K562 (cell line): ENCODE data around the gene ADGRG1. TPM values are rescaled to one million over a fixed set of nuclear protein-coding genes. Genes with fewer than 3 reads are reported as not detected.

Experiments
- ATAC-seq: fragments of 200-7000 bp; cut with Tn5 transposase; 3 replicates; pipeline ENCODE4 v1.9.1; 2020; ENCODE audit warnings: moderate library complexity
- BruUV-seq: library from RNA; stranded (reverse); fragments of 400-500 nt; replicated peaks from 2 replicates; lab custom pipeline; 2021; lab: Mats Ljungman, UMichigan
- CTCF ChIA-PET: fragments of 300-600 bp; formaldehyde crosslinking; extraction: SDS; loops from one replicate; lab custom pipeline; 2021; ENCODE audit warnings: low intra/inter-chr PET ratio; lab: Yijun Ruan, JAX
- POLR2A ChIA-PET: fragments of 300-600, 350-650 bp; sonication (Branson Sonifier 250); formaldehyde crosslinking; extraction: SDS; loops from one replicate; lab custom pipeline; 2021; ENCODE audit warnings: antibody characterized with exemption, inconsistent platforms; lab: Yijun Ruan, JAX
- DNase-seq, 4 experiments: peaks; one replicate each; pipeline versions ENCODE4 v3.0.0 to v3.0.0-alpha.2; 2011 to 2018; ENCODE audit warnings: low spot score in 3 of 4, mixed read lengths in 3 of 4; ENCODE audit errors: extremely low read depth in 1 of 4
- FAIRE-seq: peaks from 2 replicates; lab custom pipeline; 2011; peaks lifted over from hg19 to GRCh38; lab: Jason Lieb, UNC
- H2AFZ ChIP-seq: 2 replicates; pipeline ENCODE4 v1.6.0; 2011; ENCODE audit warnings: low read depth, low read length, control low read depth, inconsistent platforms
- H3K27ac ChIP-seq: fragments of 200-600 bp; 3 replicates; pipeline ENCODE4 v1.8.0; 2011; ENCODE audit warnings: low read depth, mild to moderate bottlenecking, control low read depth, inconsistent platforms, low read length, moderate library complexity, mixed read lengths; ENCODE audit errors: extremely low read depth
- H3K27me3 ChIP-seq, 2 experiments: fragments of 300-600 bp in 1 of 2; 2 replicates in 1 of 2; 3 replicates in 1 of 2; pipeline versions ENCODE4 v1.6.0 to v1.8.0; 2011; ENCODE audit warnings: inconsistent platforms in 2 of 2, low read length in 2 of 2, mild to moderate bottlenecking in 1 of 2, mixed read lengths in 1 of 2, moderate library complexity in 1 of 2; ENCODE audit not compliant: control insufficient read depth in 2 of 2, insufficient read depth in 2 of 2
- H3K36me3 ChIP-seq: fragments of 300-600 bp; 3 replicates; pipeline ENCODE4 v1.8.0; 2011; ENCODE audit warnings: mild to moderate bottlenecking, low read length, inconsistent platforms; ENCODE audit not compliant: control insufficient read depth, insufficient read depth
- H3K4me1 ChIP-seq, 2 experiments: fragments of 200-600 bp in 1 of 2; replicated peaks in 1 of 2; 2 replicates in 1 of 2; 3 replicates in 1 of 2; pipeline versions ENCODE4 v1.5.1 to v1.8.0; 2011; ENCODE audit warnings: inconsistent platforms in 2 of 2, low read length in 2 of 2, mild to moderate bottlenecking in 1 of 2, mixed read lengths in 1 of 2, moderate library complexity in 1 of 2; ENCODE audit not compliant: control insufficient read depth in 2 of 2, insufficient read depth in 2 of 2
- H3K4me2 ChIP-seq: 2 replicates; pipeline ENCODE4 v1.6.1; 2011; ENCODE audit warnings: low read length, control low read depth, inconsistent platforms, mixed read lengths; ENCODE audit not compliant: insufficient read depth
- H3K4me3 ChIP-seq: fragments of 200-600 bp; sonication (generic), shearing (Covaris generic); 2 replicates; pipeline ENCODE4 v1.5.1; 2016; ENCODE audit warnings: control low read depth, inconsistent platforms
- H3K79me2 ChIP-seq: fragments of 200-600 bp; 3 replicates; pipeline ENCODE4 v1.8.0; 2011; ENCODE audit warnings: low read length, inconsistent platforms; ENCODE audit not compliant: control insufficient read depth, insufficient read depth
- H3K9ac ChIP-seq, 2 experiments: 2 replicates each; pipeline versions ENCODE4 v1.6.0 to v1.6.1; 2011; ENCODE audit warnings: low read depth in 2 of 2, low read length in 2 of 2, control low read depth in 1 of 2, inconsistent platforms in 1 of 2, mild to moderate bottlenecking in 1 of 2, mixed read lengths in 1 of 2; ENCODE audit not compliant: insufficient read depth in 1 of 2
- H3K9me1 ChIP-seq: one replicate; pipeline ENCODE4 v1.6.0; 2011; ENCODE audit warnings: inconsistent platforms, mild to moderate bottlenecking, low read length, moderate library complexity; ENCODE audit not compliant: control insufficient read depth, insufficient read depth
- H3K9me3 ChIP-seq: replicated peaks from 2 replicates; pipeline ENCODE4 v1.5.1; 2011; ENCODE audit warnings: low read depth, low read length, inconsistent platforms; ENCODE audit not compliant: control insufficient read depth, insufficient read depth
- H4K20me1 ChIP-seq: replicated peaks from 2 replicates; pipeline ENCODE4 v1.6.1; 2011; ENCODE audit warnings: low read length, inconsistent platforms, mixed read lengths; ENCODE audit not compliant: control insufficient read depth, insufficient read depth
- ESRRA ChIP-seq: fragments of 450-650 bp; IDR thresholded peaks from 2 replicates; pipeline ENCODE4 v1.6.1; 2014; ENCODE audit warnings: low read depth, mild to moderate bottlenecking, moderate library complexity, borderline replicate concordance
- SRF ChIP-seq, 2 experiments: fragments of 250-450, 450-650 bp in 1 of 2; sonication (Bioruptor Pico) in 1 of 2; sonication (generic) in 1 of 2; formaldehyde crosslinking; IDR thresholded peaks; 2 replicates each; pipeline versions ENCODE4 v1.5.0 to v1.5.1; 2020 to 2022; ENCODE audit warnings: mild to moderate bottlenecking in 1 of 2, missing genetic modification reagents in 1 of 2
- WGBS: fragments of 100-300 bp; shearing (Covaris generic); methylation state at CpG from one replicate; pipeline ENCODE4 v1.1.6; 2016; ENCODE audit warnings: low coverage, mixed read lengths; ENCODE audit not compliant: insufficient coverage; ENCODE audit errors: missing lambda C conversion rate; 5-methylcytosine and 5-hydroxymethylcytosine counted together
- in situ Hi-C: fragments of 300-500 bp; cut with MboI; formaldehyde crosslinking; loops from 4 replicates; pipeline ENCODE4 v1.15.0; 2018; ENCODE audit warnings: inconsistent platforms, mixed read lengths
- intact Hi-C: fragments of 100-400 bp; cut with micrococcal nuclease; formaldehyde crosslinking; loops from 2 replicates; pipeline ENCODE4 v1.14.2; 2022
- polyA plus RNA-seq, 8 experiments: library from polyadenylated mRNA; depleted of rRNA in 4 of 8; stranded (reverse) in 5 of 8; unstranded in 3 of 8; fragments of >200 nt; fragmentation: Nextera tagmentation in 2 of 8; fragmentation: Illumina TruSeq in 1 of 8; extraction: Ambion mirVana in 2 of 8; extraction: Trizol in 1 of 8; gene quantifications; 2 replicates each; pipeline versions ENCODE4 v1.2.1 to v1.2.3, GENCODE V29; 2011 to 2014; ENCODE audit warnings: inconsistent platforms in 1 of 8, missing spikeins in 1 of 8
- total RNA-seq, 7 experiments: library from RNA; depleted of rRNA in 6 of 7; stranded (reverse); fragments of >200 nt in 6 of 7; fragmentation: Illumina TruSeq in 2 of 7; extraction: Trizol in 2 of 7; gene quantifications; 2 replicates each; pipeline versions ENCODE4 v1.2.1 to v1.2.3, GENCODE V29; 2011 to 2021; ENCODE audit warnings: low replicate concordance in 1 of 7
- TF ChIP-seq, protein P1 (sequence below), 3 experiments: IDR thresholded peaks in 2 of 3; conservative IDR thresholded peaks in 1 of 3; 2 replicates each; pipeline ENCODE4 v1.5.1; 2011 to 2012; ENCODE audit warnings: low read length in 3 of 3, mild to moderate bottlenecking in 3 of 3, control low read depth in 2 of 3, improper control_type of control experiment in 1 of 3, inconsistent platforms in 1 of 3, low read depth in 1 of 3, mixed read lengths in 1 of 3, moderate library complexity in 1 of 3; ENCODE audit not compliant: insufficient read depth in 2 of 3

The ADGRG1 gene
- total and polyA plus RNA-seq, 9 of the 15 experiments (the other 6 are each of a cell fraction or from before 2014, with no cell fraction given), result 0.04 to 0.31 (median 0.16) TPM; not detected in 6

DNA sequence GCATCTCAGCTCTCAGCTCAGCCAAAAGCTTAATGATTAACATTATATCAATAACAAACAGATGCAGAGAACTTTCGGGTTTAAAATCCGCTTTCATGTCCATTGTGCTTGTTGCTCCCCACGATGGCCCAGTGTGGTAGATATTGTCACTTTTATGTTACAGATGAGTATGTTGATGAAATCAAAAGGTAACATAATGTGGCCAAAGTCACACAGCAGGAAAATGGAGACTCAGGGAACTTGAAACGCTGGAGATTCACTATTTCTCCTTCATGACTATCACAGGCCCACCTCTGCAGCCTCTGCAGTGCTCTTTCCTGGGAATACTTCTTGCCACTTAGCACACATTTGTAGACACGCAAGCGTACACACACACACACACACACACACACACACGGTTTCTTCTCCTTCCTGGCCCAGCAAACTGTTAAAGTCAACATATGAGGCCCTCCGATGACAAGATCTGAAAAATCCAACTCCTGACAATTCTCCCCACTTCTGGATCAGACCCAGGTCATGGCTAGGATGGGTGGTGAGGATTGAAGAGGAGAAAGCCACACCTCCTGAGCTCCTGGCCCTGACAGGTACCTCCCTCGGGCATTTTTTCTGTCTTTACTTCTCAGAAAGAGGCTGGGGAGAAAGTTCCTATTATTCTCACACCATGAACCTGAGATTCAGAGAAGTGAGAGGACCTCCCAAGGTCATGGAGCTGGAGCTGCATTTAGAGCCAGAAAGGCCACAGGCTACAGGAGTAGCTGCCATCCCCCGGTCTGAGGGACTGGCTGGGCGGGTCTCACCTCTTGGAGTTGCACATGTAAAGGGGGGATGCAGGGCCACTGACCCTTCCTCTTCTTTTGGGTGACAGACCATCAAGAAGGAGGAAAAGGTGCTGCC is 75.8 kb downstream of the ADGRG1 start:
- CTCF ChIA-PET, result no interaction called here
- 30% methylated on average over 11 of the region's 11 CpGs for WGBS
- no peak for TF ChIP-seq SRF (CRISPR knock-in tag; IDR thresholded peaks at IDR 0.05)
- peak; percentile 20; the same call in 1 of the 2 replicates for TF ChIP-seq ESRRA
- TF ChIP-seq, protein P1, sequence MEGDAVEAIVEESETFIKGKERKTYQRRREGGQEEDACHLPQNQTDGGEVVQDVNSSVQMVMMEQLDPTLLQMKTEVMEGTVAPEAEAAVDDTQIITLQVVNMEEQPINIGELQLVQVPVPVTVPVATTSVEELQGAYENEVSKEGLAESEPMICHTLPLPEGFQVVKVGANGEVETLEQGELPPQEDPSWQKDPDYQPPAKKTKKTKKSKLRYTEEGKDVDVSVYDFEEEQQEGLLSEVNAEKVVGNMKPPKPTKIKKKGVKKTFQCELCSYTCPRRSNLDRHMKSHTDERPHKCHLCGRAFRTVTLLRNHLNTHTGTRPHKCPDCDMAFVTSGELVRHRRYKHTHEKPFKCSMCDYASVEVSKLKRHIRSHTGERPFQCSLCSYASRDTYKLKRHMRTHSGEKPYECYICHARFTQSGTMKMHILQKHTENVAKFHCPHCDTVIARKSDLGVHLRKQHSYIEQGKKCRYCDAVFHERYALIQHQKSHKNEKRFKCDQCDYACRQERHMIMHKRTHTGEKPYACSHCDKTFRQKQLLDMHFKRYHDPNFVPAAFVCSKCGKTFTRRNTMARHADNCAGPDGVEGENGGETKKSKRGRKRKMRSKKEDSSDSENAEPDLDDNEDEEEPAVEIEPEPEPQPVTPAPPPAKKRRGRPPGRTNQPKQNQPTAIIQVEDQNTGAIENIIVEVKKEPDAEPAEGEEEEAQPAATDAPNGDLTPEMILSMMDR (IDR thresholded peaks at IDR 0.05 in 2 of 3, conservative IDR thresholded peaks at IDR 0.05 in 1 of 3; ENCODE audit: insufficient read depth in 2 of 3, low read depth in 1 of 3, low read length in 3 of 3), result no peak
- Histone ChIP-seq H3K27me3 (peaks cover 3 to 6% of the 10 kb centered on the region in 2 experiments; a peak in 3 of 5 replicates), H4K20me1 (no peaks in the 10 kb centered on the region), H3K9me1 (no peaks in the 10 kb centered on the region), H3K4me3 (no peak overlapping the region), H3K36me3 (no peaks in the 10 kb centered on the region), H3K9ac (no peak overlapping the region), H3K27ac (no peak overlapping the region), H3K4me2 (no peak overlapping the region), H3K4me1 (peaks cover 18 to 21% of the 10 kb centered on the region in 2 experiments), H3K79me2 (no peaks in the 10 kb centered on the region), H2AFZ (no peak overlapping the region), H3K9me3 (no peaks in the 10 kb centered on the region)
- in situ Hi-C loops, result no loop called here
- intact Hi-C loops, result no loop called here
- FAIRE-seq, result no peak
- ATAC-seq, result no peak
- no peak for DNase-seq
- POLR2A ChIA-PET, result interaction anchor here (0.8 to 1.0 kb wide), 3 partner anchors 10 to 38 kb away, joined by 3 to 4 read pairs (median 3); partner anchors contain the start of genes DRC7 and KATNB1
- BruUV-seq, result no TSS peak
